Stimulated activated CD8-positive, alpha-beta memory T cell treated with anti-CD3 and anti-CD28 coated beads, Interleukin-7, amount 100 ng/mL, for 48 hours (primary cell): Measurements from ENCODE around the gene ING5.
"Not testable (repeated sequence)": the region's sequence is repeated elsewhere in the genome, so short reads cannot be mapped to it uniquely, and the experiment has no call there.

ENCODE experiments used
- DNase-seq, 2 donors: peaks; one replicate each; pipeline ENCODE4 v3.0.0-alpha.2; 2020; ENCODE audit warnings: low read depth in 1 of 2; ENCODE audit errors: extremely low read depth in 1 of 2

The ING5 gene

DNA sequence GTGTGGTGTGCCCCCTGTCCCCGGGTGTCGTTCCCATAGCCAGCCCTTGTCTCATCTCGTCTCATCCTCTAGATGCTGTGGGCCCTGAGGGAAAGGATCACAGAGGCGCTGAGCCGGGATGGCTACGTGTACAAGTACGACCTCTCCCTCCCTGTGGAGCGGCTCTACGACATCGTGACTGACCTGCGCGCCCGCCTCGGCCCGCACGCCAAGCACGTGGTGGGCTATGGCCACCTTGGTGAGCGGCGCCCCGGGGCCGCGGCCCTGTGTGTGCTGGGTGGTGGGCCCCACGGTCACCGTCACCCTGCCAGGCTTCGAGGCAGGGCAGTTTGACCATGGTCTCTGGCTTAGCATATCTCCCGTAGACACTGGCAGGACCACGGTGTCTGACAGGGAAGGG lies 53.9 kb downstream of the ING5 start:
- DNase-seq = no peak

- no peak for DNase-seq
These were observed 57.4 kb downstream of the ING5 start for GRCh38 chr2:241759067-241759807.

GRCh38 chr2:241759893-241760292 lies 58.1 kb downstream of the ING5 start:
- DNase-seq = not testable (repeated sequence)

DNA sequence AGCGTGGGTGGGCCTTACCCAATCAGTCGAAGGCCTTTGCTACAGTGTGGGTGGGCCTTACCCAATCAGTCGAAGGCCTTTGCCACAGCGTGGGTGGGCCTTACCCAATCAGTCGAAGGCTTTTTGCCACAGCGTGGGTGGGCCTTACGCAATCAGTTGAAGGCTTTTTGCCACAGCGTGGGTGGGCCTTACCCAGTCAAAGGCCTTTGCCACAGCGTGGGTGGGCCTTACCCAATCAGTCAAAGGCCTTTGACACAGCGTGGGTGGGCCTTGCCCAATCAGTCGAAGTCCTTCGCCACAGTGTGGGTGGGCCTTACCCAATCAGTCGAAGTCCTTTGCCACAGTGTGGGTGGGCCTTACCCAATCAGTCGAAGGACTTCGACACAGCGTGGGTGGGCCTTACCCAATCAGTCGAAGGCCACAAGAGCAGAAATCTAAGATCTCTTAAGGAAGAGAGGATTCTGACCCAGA lies 58.5 kb downstream of the ING5 start:
- DNase-seq = no peak

- DNase-seq = peak in 1 of 2 donors; percentile 47
These were observed 60.6 kb downstream of the ING5 start for GRCh38 chr2:241762321-241762932.

GRCh38 chr2:241762933-241763369 lies 61.1 kb downstream of the ING5 start:
- DNase-seq = peak; percentile 57 to 70

GRCh38 chr2:241763551-241764274 lies 61.9 kb downstream of the ING5 start:
- DNase-seq = no peak

DNA sequence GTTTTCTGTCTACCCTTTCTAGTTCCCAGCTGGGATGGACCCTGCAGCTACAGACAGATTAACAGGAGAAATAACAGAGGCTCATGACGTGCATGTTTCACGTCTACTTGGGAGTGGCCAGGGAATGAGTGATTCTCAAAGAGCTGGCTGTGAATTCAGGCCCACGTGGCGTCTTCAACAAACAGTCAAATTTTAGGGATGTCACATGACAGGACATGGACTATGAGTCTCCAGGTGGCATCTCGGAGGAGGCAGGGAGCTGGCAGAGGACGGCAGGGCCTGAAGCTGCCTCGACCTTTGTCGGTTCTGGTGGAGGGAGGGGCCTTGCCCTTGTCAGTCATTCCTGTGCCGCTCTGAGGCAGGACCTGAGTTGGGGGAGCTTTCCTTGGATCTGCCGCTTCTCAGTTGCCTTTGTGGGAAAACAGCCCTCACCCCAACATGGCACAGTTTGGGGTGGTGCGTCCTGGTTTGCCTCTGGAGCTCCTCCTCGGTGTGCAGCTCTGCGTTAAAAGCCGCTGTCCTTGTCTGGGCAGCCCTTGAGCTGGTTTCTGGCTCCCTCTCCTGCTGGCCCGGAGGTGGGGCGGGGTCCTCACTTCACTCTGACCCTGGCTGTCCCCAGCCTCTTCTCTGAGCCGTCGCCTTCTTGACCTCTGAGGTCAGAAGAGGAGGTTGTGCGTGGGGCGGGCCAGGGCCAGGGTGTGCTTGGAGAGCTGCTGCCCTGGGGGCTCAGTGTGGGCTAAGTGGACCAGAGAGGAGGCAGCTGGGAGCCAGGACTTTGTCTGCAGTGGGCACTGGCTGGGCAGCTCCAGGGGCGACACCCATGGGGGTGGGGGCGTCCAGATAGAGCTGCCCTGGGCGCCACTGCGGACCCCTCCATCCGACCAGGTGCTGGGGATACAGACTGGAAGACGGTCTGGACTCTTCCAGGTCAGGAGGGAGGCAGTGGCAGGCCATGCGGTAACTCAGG lies 62.7 kb downstream of the ING5 start:
- DNase-seq = no peak

DNA sequence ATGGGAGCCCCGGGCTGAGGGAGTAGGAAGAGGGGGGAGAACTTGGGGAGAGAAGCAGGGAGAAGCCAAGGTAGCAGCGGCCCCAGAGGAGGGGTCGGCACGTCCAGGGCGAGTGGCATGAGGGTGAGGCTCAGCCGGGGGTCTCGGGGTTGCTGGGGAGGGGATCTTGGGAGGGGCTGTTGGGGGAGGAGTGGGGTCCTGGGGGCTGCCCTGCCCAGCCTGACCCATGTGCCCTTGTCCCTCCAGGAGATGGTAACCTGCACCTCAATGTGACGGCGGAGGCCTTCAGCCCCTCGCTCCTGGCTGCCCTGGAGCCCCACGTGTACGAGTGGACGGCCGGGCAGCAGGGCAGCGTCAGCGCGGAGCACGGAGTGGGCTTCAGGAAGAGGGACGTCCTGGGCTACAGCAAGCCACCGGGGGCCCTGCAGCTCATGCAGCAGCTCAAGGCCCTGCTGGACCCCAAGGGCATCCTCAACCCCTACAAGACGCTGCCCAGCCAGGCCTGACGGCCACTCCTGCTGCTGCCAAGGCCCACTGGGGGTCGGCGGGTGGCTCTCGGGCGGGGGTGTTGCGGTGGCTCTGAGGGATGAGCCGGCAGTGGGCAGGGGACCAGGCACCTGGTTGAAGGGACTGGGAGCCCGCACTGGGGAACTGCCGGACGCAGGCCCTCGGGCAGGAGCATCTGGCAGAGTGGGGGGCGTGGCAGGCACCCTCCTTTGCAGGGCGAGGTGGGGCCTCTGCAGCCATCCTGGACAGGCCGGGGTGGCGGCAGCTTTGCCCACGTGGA lies 65.8 kb downstream of the ING5 start:
- no peak for DNase-seq

- DNase-seq = no peak
These were observed 66.4 kb downstream of the ING5 start for GRCh38 chr2:241768251-241768711.

DNA sequence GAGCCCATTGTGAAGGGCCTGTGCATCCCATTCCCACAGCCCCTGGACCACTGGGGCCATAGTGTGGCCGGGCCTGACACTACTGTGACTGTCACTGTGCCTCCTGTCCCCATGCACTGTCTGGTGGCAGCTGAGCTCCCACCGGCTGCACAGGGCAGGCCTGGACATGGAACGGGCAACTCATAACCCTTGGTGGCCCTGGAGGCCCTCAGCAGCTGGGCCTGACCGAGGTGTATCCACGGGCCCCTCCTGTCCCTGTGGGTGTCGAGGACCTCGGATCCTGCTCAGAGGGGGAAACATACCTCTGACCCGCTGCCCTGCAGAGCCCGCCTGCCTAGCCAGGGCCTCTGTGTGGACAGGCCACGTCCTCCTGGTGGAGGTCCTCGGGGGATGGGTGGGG lies 67.0 kb downstream of the ING5 start:
- no peak for DNase-seq

DNA sequence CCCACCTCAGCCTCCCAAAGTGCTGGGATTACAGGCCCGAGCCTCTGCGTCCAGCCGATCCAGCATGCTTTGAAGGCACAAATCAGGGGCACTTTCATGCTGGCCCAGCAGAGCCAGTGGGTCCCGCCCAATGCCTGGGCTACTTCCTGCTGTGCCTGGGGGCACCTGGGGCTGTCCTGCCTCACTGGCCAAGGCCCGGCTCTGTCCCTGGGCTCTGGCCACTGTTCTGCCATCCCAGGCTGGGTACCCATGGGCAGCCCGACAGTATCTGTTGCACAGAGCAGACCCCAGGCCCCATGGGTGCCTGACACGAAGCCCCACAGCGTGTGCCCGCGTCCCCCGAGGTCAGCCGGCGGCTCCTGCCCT lies 68.0 kb downstream of the ING5 start:
- no peak for DNase-seq

GRCh38 chr2:241770185-241770935 lies 68.5 kb downstream of the ING5 start:
- DNase-seq = no peak

- no peak for DNase-seq
These were observed 69.1 kb downstream of the ING5 start for GRCh38 chr2:241770936-241771285.

GRCh38 chr2:241771286-241772062 lies 69.6 kb downstream of the ING5 start:
- no peak for DNase-seq

DNA sequence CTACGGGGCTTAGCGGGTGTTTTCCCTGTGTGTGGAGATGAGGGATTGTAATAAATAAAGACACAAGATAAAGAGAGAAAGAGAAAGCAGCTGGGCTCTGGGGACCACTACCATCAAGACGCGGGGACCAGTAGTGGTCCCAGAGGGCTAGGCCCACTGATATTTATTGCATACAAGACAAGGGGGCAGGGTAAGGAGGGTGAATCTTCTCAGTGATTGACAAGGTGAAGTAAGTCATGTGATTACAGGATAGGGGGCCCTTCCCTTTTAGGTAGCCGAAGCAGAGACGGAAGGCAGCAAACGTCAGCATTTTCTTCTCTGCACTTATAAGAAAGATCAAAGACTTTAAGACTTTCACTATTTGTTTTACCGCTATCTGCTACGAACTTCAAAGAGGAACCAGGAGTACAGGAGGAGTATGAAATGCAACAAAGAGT lies 70.2 kb downstream of the ING5 start:
- DNase-seq = no peak

GRCh38 chr2:241773511-241774418 lies 71.9 kb downstream of the ING5 start:
- no peak for DNase-seq
